DOHH2 (cell line): Measurements from ENCODE around the gene KCNMA1.

Experiments used
- H3F3A ChIP-seq: fragments of 200-600 bp; sonication (generic), shearing (Covaris generic); 2 replicates; pipeline ENCODE4 v1.6.0; 2016; ENCODE audit warnings: antibody characterized with exemption, mild to moderate bottlenecking; ENCODE audit not compliant: control insufficient read depth, insufficient read depth
- H3K27ac ChIP-seq: fragments of 200-600 bp; sonication (generic); 2 replicates; pipeline ENCODE4 v1.5.1; 2014; ENCODE audit warnings: low read depth, mild to moderate bottlenecking, low read length, moderate library complexity
- H3K27me3 ChIP-seq: fragments of 200-600 bp; sonication (generic); 2 replicates; pipeline ENCODE4 v1.6.1; 2014; ENCODE audit warnings: mild to moderate bottlenecking, low read length, mixed read lengths; ENCODE audit not compliant: control insufficient read depth
- H3K36me3 ChIP-seq: fragments of 200-600 bp; sonication (generic); 2 replicates; pipeline ENCODE4 v1.6.1; 2014; ENCODE audit warnings: mild to moderate bottlenecking, low read length, moderate library complexity, mixed read lengths; ENCODE audit not compliant: control insufficient read depth
- H3K4me1 ChIP-seq: fragments of 200-600 bp; sonication (generic); 2 replicates; pipeline ENCODE4 v1.6.1; 2014; ENCODE audit warnings: mild to moderate bottlenecking, low read length, mixed read lengths; ENCODE audit not compliant: control insufficient read depth
- H3K4me2 ChIP-seq: fragments of 200-600 bp; sonication (generic); 2 replicates; pipeline ENCODE4 v1.6.0; 2014; ENCODE audit warnings: mild to moderate bottlenecking, low read length, moderate library complexity
- H3K4me3 ChIP-seq: fragments of 200-600 bp; sonication (generic); 2 replicates; pipeline ENCODE4 v1.5.1; 2014; ENCODE audit warnings: mild to moderate bottlenecking, low read length, mixed read lengths
- H3K79me2 ChIP-seq: fragments of 200-600 bp; sonication (generic); 2 replicates; pipeline ENCODE4 v1.6.1; 2014; ENCODE audit warnings: mild to moderate bottlenecking, low read length, mixed read lengths; ENCODE audit not compliant: control insufficient read depth
- H3K9me2 ChIP-seq: fragments of 200-600 bp; sonication (generic); replicated peaks from 2 replicates; pipeline ENCODE4 v1.6.1; 2014; ENCODE audit warnings: mild to moderate bottlenecking, low read length, mixed read lengths; ENCODE audit not compliant: control insufficient read depth
- H3K9me3 ChIP-seq: fragments of 200-600 bp; sonication (generic); 2 replicates; pipeline ENCODE4 v1.6.1; 2014; ENCODE audit warnings: antibody characterized with exemption, low read length, mixed read lengths; ENCODE audit not compliant: control insufficient read depth, insufficient read depth
- H4K20me1 ChIP-seq: fragments of 200-600 bp; sonication (generic); 2 replicates; pipeline ENCODE4 v1.6.0; 2014; ENCODE audit warnings: low read depth, mild to moderate bottlenecking, antibody characterized with exemption, low read length, moderate library complexity; ENCODE audit not compliant: control insufficient read depth, insufficient read depth
- EZH2phosphoT487 ChIP-seq: fragments of 200-600 bp; sonication (generic); IDR thresholded peaks from 2 replicates; pipeline ENCODE4 v1.6.1; 2017; ENCODE audit warnings: borderline replicate concordance, mild to moderate bottlenecking, antibody characterized with exemption, low read length, moderate library complexity, mixed read lengths
- TF ChIP-seq, protein P1 (sequence below): fragments of 200-600 bp; sonication (generic); IDR thresholded peaks from one replicate; pipeline ENCODE4 v1.5.1; 2014; ENCODE audit warnings: antibody characterized with exemption, mild to moderate bottlenecking, low read depth, low read length; ENCODE audit not compliant: poor library complexity, severe bottlenecking

The KCNMA1 gene

GRCh38 chr10:77269163-77269562, 368.4 kb downstream of the KCNMA1 start:
- Histone ChIP-seq H3K4me1 (no peaks in the 10 kb centered on the region), H3K36me3 (no peaks in the 10 kb centered on the region), H3K9me3 (no peaks in the 10 kb centered on the region), H3F3A (no peaks in the 10 kb centered on the region), H3K4me3 (no peak overlapping the region), H3K9me2 (no peaks in the 10 kb centered on the region), H3K27ac (no peak overlapping the region), H3K79me2 (no peaks in the 10 kb centered on the region), H3K4me2 (no peak overlapping the region), H3K27me3 (no peaks in the 10 kb centered on the region; the same call in 1 of the 2 replicates), H4K20me1 (no peaks in the 10 kb centered on the region)
- TF ChIP-seq, protein P1, sequence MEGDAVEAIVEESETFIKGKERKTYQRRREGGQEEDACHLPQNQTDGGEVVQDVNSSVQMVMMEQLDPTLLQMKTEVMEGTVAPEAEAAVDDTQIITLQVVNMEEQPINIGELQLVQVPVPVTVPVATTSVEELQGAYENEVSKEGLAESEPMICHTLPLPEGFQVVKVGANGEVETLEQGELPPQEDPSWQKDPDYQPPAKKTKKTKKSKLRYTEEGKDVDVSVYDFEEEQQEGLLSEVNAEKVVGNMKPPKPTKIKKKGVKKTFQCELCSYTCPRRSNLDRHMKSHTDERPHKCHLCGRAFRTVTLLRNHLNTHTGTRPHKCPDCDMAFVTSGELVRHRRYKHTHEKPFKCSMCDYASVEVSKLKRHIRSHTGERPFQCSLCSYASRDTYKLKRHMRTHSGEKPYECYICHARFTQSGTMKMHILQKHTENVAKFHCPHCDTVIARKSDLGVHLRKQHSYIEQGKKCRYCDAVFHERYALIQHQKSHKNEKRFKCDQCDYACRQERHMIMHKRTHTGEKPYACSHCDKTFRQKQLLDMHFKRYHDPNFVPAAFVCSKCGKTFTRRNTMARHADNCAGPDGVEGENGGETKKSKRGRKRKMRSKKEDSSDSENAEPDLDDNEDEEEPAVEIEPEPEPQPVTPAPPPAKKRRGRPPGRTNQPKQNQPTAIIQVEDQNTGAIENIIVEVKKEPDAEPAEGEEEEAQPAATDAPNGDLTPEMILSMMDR = no peak
- TF ChIP-seq EZH2phosphoT487 = no peak

DNA sequence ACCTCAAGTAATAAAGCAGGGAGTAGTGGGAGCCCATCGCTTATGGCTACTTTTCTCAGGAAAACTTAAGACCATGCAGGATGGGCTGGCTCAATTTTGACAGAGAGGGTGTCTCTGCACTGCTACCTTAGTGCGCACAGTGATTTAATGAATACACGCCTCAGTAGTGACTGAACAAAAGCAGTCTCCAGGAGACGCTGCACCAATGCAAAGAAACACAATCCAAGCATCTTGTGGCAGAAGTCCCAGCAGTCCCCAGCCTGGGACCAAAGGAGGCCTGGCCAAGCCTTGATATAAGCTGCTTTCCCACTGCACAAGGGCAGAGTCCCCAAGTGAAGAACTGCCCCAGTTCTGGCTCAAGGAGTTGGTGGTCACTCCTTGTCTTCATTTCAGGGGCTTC, 368.9 kb downstream of the KCNMA1 start:
- no peak overlapping the region for H3K4me2 ChIP-seq
- no peaks in the 10 kb centered on the region for H3K9me3 ChIP-seq
- no peaks in the 10 kb centered on the region for H3K36me3 ChIP-seq
- TF ChIP-seq, protein P1 = no peak
- no peak for TF ChIP-seq EZH2phosphoT487
- H3F3A ChIP-seq = no peaks in the 10 kb centered on the region
- H3K4me3 ChIP-seq = no peak overlapping the region
- no peak overlapping the region for H3K27ac ChIP-seq
- no peaks in the 10 kb centered on the region for H3K9me2 ChIP-seq
- no peaks in the 10 kb centered on the region for H4K20me1 ChIP-seq
- no peaks in the 10 kb centered on the region for H3K4me1 ChIP-seq
- H3K27me3 ChIP-seq = no peaks in the 10 kb centered on the region; the same call in 1 of the 2 replicates
- no peaks in the 10 kb centered on the region for H3K79me2 ChIP-seq

GRCh38 chr10:77267703-77268675, 369.6 kb downstream of the KCNMA1 start:
- TF ChIP-seq, protein P1 = no peak
- TF ChIP-seq EZH2phosphoT487 = no peak
- Histone ChIP-seq H3K4me3 (no peak overlapping the region), H3K79me2 (no peaks in the 10 kb centered on the region), H3K36me3 (no peaks in the 10 kb centered on the region), H3K27me3 (no peaks in the 10 kb centered on the region), H4K20me1 (no peaks in the 10 kb centered on the region), H3K4me2 (no peak overlapping the region), H3K4me1 (no peaks in the 10 kb centered on the region), H3F3A (no peaks in the 10 kb centered on the region), H3K9me3 (no peaks in the 10 kb centered on the region), H3K9me2 (no peaks in the 10 kb centered on the region), H3K27ac (no peak overlapping the region)
